Thyroid gland (tissue), 4 donors: ENCODE data around the gene UGT1A5.

Source experiments
- CTCF ChIP-seq, 6 experiments: fragments of 200-600 bp in 3 of 6; fragments of 450-650 bp in 3 of 6; sonication (generic) in 3 of 6; IDR thresholded peaks; one replicate each; pipeline ENCODE4 v1.5.1; 2016 to 2019; ENCODE audit warnings: antibody characterized with exemption in 6 of 6, mild to moderate bottlenecking in 2 of 6, inconsistent platforms in 1 of 6, moderate library complexity in 1 of 6
- POLR2A ChIP-seq, 2 donors: fragments of 450-650 bp; IDR thresholded peaks; one replicate each; pipeline ENCODE4 v1.6.1; 2017; ENCODE audit warnings: antibody characterized with exemption in 2 of 2, mild to moderate bottlenecking in 2 of 2, moderate library complexity in 1 of 2

DNA sequence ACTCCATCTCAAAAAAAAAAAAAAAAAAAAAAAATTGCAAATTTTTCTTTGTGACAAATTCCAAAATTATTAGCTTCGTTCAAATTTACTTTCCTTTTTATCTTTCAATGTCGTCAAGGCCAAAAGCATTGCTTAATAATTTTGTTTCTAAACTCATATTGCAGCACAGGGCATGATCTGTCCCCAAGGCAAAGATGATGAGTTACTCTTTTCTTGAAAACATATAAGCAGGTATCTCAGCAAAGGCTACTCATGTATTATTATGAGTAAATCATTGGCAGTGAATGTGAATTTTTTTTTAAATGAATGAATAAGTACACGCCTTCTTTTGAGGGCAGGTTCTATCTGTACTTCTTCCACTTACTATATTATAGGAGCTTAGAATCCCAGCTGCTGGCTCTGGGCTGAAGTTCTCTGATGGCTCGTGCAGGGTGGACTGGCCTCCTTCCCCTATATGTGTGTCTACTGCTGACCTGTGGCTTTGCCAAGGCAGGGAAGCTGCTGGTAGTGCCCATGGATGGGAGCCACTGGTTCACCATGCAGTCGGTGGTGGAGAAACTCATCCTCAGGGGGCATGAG, 31.1 kb upstream of the UGT1A5 start, which contains the start of gene UGT1A7:
- TF ChIP-seq CTCF (IDR thresholded peaks at IDR 0.05) (no peak), POLR2A (IDR thresholded peaks at IDR 0.05) (no peak)
